GM12874 (cell line): ENCODE results near the gene CGNL1.

ENCODE experiments used
- CTCF ChIP-seq: IDR thresholded peaks from 2 replicates; pipeline ENCODE4 v1.5.1; 2011; ENCODE audit warnings: low read depth, mild to moderate bottlenecking, control low read depth, low read length, moderate library complexity; ENCODE audit not compliant: insufficient read depth

CGNL1 gene

GRCh38 chr15:57568299-57568698, 192.0 kb downstream of the CGNL1 start:
- no peak for TF ChIP-seq CTCF

GRCh38 chr15:57570340-57570739, 194.0 kb downstream of the CGNL1 start:
- no peak for TF ChIP-seq CTCF

GRCh38 chr15:57570994-57571393, 194.7 kb downstream of the CGNL1 start:
- TF ChIP-seq CTCF: no peak

GRCh38 chr15:57571725-57572124, 195.4 kb downstream of the CGNL1 start:
- TF ChIP-seq CTCF: no peak

GRCh38 chr15:57572468-57572867, 196.2 kb downstream of the CGNL1 start:
- TF ChIP-seq CTCF: no peak

- TF ChIP-seq CTCF: no peak
These were observed 196.8 kb downstream of the CGNL1 start for GRCh38 chr15:57573151-57573550.

- TF ChIP-seq CTCF: no peak
These were observed 199.1 kb downstream of the CGNL1 start for GRCh38 chr15:57575363-57575762.

GRCh38 chr15:57578288-57578900, 202.1 kb downstream of the CGNL1 start:
- no peak for TF ChIP-seq CTCF
